HCT116 (cell line): ENCODE measurements around the gene CCNK.

Experiments
- CTCF ChIP-seq, 3 experiments: fragments of 200-600 bp in 1 of 3; sonication (generic) in 1 of 3; IDR thresholded peaks in 2 of 3; conservative IDR thresholded peaks in 1 of 3; 2 replicates each; pipeline ENCODE4 v1.5.1; 2012 to 2017; ENCODE audit warnings: low read depth in 2 of 3, low read length in 2 of 3, antibody characterized with exemption in 1 of 3, borderline replicate concordance in 1 of 3, control low read depth in 1 of 3, mild to moderate bottlenecking in 1 of 3, mixed read lengths in 1 of 3, mixed run types in 1 of 3, moderate library complexity in 1 of 3; ENCODE audit not compliant: insufficient read depth in 1 of 3
- EZH2 ChIP-seq: fragments of 200-600 bp; sonication (generic); IDR thresholded peaks from 2 replicates; pipeline ENCODE4 v1.6.1; 2017; ENCODE audit warnings: antibody characterized with exemption, mixed run types
- POLR2A ChIP-seq: IDR thresholded peaks from 2 replicates; pipeline ENCODE4 v1.7.0; 2011; ENCODE audit warnings: borderline replicate concordance; ENCODE audit not compliant: insufficient read depth, insufficient read length; ENCODE audit errors: extremely low read depth
- RAD21 ChIP-seq: IDR thresholded peaks from 2 replicates; pipeline ENCODE4 v1.6.1; 2012; ENCODE audit warnings: low read depth, mild to moderate bottlenecking
- YY1 ChIP-seq: IDR thresholded peaks from 2 replicates; pipeline ENCODE4 v1.6.1; 2011; ENCODE audit warnings: low read length, low read depth, moderate library complexity, mild to moderate bottlenecking; ENCODE audit not compliant: insufficient replicate concordance; ENCODE audit errors: extremely low read depth

GRCh38 chr14:99531251-99532096, 50.3 kb downstream of the CCNK start:
- TF ChIP-seq POLR2A, result no peak
- TF ChIP-seq RAD21, result no peak
- TF ChIP-seq CTCF (IDR thresholded peaks at IDR 0.05 in 2 of 3, conservative IDR thresholded peaks at IDR 0.05 in 1 of 3; ENCODE audit: borderline replicate concordance in 1 of 3, insufficient read depth in 1 of 3, low read depth in 2 of 3, low read length in 2 of 3), result no peak
- no peak for TF ChIP-seq EZH2
- TF ChIP-seq YY1, result no peak
